Measurements from ENCODE around the gene ARHGAP26.

- TF ChIP-seq CTCF (conservative IDR thresholded peaks at IDR 0.05 in 1 of 2, IDR thresholded peaks at IDR 0.05 in 1 of 2; ENCODE audit: low read depth in 1 of 2, low read length in 2 of 2) (no peak), EZH2 (IDR thresholded peaks at IDR 0.05; ENCODE audit: low read length, missing control alignments) (no peak)
These were observed 289.2 kb downstream of the ARHGAP26 start for GRCh38 chr5:143059355-143059754.
